Measurements from ENCODE around the gene HSPBP1.

DNA sequence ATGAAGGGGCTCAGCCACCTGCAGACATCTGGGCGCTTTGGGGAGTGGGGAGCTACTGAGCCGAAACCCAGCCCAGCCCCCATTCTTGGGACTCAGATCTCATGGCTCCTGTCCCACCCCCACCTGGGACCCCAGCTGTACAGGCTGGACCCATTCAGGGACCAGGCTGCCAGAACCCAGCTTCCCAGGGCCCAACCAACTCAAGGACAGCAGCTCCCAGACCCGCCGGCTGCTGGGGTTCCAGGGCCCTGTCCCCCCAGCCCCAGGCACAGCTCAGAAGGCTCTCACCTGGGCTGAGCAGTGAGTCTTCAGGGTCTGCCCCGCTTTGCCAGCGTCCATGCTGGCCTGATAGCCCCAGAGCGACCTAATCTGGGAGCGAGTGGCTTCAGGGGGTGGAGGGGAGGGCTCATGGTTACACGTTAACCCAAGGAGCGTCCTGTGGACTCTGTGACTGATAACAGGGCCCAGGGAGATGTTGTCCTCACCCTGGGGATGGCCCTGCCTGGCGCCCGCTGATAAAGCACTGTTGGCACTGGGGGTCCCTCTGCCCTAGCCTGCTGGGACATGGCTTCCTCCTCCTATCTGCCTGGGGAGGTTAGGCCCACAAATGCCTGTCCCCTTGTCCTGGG is 51.4 kb downstream of the HSPBP1 start, which contains the start of gene TMEM86B:
- TF ChIP-seq EZH2 (IDR thresholded peaks at IDR 0.05; ENCODE audit: borderline replicate concordance, low read length), result no peak
- TF ChIP-seq, protein P1, sequence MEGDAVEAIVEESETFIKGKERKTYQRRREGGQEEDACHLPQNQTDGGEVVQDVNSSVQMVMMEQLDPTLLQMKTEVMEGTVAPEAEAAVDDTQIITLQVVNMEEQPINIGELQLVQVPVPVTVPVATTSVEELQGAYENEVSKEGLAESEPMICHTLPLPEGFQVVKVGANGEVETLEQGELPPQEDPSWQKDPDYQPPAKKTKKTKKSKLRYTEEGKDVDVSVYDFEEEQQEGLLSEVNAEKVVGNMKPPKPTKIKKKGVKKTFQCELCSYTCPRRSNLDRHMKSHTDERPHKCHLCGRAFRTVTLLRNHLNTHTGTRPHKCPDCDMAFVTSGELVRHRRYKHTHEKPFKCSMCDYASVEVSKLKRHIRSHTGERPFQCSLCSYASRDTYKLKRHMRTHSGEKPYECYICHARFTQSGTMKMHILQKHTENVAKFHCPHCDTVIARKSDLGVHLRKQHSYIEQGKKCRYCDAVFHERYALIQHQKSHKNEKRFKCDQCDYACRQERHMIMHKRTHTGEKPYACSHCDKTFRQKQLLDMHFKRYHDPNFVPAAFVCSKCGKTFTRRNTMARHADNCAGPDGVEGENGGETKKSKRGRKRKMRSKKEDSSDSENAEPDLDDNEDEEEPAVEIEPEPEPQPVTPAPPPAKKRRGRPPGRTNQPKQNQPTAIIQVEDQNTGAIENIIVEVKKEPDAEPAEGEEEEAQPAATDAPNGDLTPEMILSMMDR (IDR thresholded peaks at IDR 0.05; ENCODE audit: low read length), result no peak
